NCI-H82 (cell line): Measurements from ENCODE around the gene IL24.
A peak's percentile ranks its signal among the peaks of the same experiment; 100 is the strongest.

Experiments
- DNase-seq: peaks from one replicate; lab custom pipeline; 2025; lab: John Stamatoyannopoulos, UW

Gene IL24

GRCh38 chr1:206925106-206925736, 28.0 kb downstream of the IL24 start:
- DNase-seq = peak; percentile 42

- DNase-seq = no peak
These were observed 29.0 kb downstream of the IL24 start for GRCh38 chr1:206926286-206926685.

GRCh38 chr1:206929524-206929923, 32.3 kb downstream of the IL24 start:
- DNase-seq = no peak

- DNase-seq = no peak
These were observed 33.1 kb downstream of the IL24 start for GRCh38 chr1:206930210-206930798.

GRCh38 chr1:206931709-206932108, 34.5 kb downstream of the IL24 start:
- no peak for DNase-seq

- DNase-seq = no peak
These were observed 34.9 kb downstream of the IL24 start for GRCh38 chr1:206932177-206932576.

- DNase-seq = peak; percentile 48
These were observed 36.2 kb downstream of the IL24 start for GRCh38 chr1:206933333-206933945.

GRCh38 chr1:206935491-206936067, 38.3 kb downstream of the IL24 start:
- DNase-seq = peak; percentile 76

- DNase-seq = no peak
These were observed 40.2 kb downstream of the IL24 start for GRCh38 chr1:206937425-206937824.

GRCh38 chr1:206939131-206939530, 41.9 kb downstream of the IL24 start:
- no peak for DNase-seq

GRCh38 chr1:206939841-206940587, 42.8 kb downstream of the IL24 start:
- DNase-seq = no peak

GRCh38 chr1:206940588-206940936, 43.3 kb downstream of the IL24 start:
- no peak for DNase-seq

GRCh38 chr1:206941766-206942418, 44.6 kb downstream of the IL24 start:
- DNase-seq = no peak

GRCh38 chr1:206944703-206945102, 47.5 kb downstream of the IL24 start:
- DNase-seq = no peak

GRCh38 chr1:206945779-206946178, 48.5 kb downstream of the IL24 start:
- no peak for DNase-seq

GRCh38 chr1:206946261-206946660, 49.0 kb downstream of the IL24 start, which contains the start of gene PIGR:
Gene PIGR, minus strand, starts transcription at chr1:206946466. Its CDS starts 5,935 bp downstream, at chr1:206940531.
- DNase-seq = no peak

GRCh38 chr1:206947255-206947654, 50.0 kb downstream of the IL24 start:
- no peak for DNase-seq

- DNase-seq = no peak
These were observed 52.0 kb downstream of the IL24 start for GRCh38 chr1:206949208-206949607.

GRCh38 chr1:206949641-206950040, 52.4 kb downstream of the IL24 start:
- no peak for DNase-seq

- DNase-seq = no peak
These were observed 54.3 kb downstream of the IL24 start for GRCh38 chr1:206951318-206952100.

- no peak for DNase-seq
These were observed 54.9 kb downstream of the IL24 start for GRCh38 chr1:206952171-206952570.
